Upper lobe of left lung (tissue), 4 donors: ENCODE data around the gene ARL3.

Source experiments
- POLR2AphosphoS5 ChIP-seq, 2 donors: sonication (generic); formaldehyde crosslinking; IDR thresholded peaks; one replicate each; pipeline ENCODE4 v1.5.1; 2017; ENCODE audit warnings: antibody characterized with exemption in 2 of 2
- TF ChIP-seq, protein P1 (sequence below), 6 experiments: fragments of 450-650 bp in 4 of 6; fragments of 200-600 bp in 2 of 6; sonication (generic) in 2 of 6; IDR thresholded peaks; one replicate each; pipeline ENCODE4 v1.5.1; 2016 to 2019; ENCODE audit warnings: antibody characterized with exemption in 6 of 6

DNA sequence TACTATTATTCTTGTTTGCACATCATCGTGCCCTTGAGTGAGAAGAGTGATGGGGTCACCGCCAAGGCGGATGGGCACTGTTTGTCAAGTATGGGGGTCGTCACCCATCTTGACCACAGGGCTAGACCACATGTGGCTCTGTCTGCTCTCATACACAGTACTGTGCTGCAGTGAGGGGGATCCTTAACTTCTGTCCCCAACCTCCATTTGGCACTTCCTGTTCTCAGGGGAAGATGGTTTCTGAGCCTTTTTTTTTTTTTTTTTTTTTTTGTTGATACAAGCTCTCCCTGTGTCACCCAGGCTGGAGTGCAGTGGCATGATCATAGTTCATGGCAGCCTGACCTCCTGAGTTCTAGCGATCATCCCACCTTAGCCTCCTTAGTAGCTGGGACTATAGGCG is 43.1 kb upstream of the ARL3 start:
- TF ChIP-seq POLR2AphosphoS5 (IDR thresholded peaks at IDR 0.05): no peak
- TF ChIP-seq, protein P1, sequence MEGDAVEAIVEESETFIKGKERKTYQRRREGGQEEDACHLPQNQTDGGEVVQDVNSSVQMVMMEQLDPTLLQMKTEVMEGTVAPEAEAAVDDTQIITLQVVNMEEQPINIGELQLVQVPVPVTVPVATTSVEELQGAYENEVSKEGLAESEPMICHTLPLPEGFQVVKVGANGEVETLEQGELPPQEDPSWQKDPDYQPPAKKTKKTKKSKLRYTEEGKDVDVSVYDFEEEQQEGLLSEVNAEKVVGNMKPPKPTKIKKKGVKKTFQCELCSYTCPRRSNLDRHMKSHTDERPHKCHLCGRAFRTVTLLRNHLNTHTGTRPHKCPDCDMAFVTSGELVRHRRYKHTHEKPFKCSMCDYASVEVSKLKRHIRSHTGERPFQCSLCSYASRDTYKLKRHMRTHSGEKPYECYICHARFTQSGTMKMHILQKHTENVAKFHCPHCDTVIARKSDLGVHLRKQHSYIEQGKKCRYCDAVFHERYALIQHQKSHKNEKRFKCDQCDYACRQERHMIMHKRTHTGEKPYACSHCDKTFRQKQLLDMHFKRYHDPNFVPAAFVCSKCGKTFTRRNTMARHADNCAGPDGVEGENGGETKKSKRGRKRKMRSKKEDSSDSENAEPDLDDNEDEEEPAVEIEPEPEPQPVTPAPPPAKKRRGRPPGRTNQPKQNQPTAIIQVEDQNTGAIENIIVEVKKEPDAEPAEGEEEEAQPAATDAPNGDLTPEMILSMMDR (IDR thresholded peaks at IDR 0.05): no peak
